GM12878 (cell line): ENCODE measurements around the gene KLHL15. TPM values are rescaled to one million over a fixed set of nuclear protein-coding genes. Genes with fewer than 3 reads are reported as not detected.

Experiments
- ATAC-seq: fragments of 200-7000 bp; cut with Tn5 transposase; 3 replicates; pipeline ENCODE4 v1.9.1; 2020; ENCODE audit warnings: mild to moderate bottlenecking, moderate library complexity
- BruUV-seq: library from RNA; stranded (reverse); fragments of 400-500 nt; replicated peaks from 2 replicates; lab custom pipeline; 2021; lab: Mats Ljungman, UMichigan
- CTCF ChIA-PET: fragments of 300-600 bp; sonication (Branson Sonifier 250); formaldehyde crosslinking; extraction: SDS; loops from one replicate; lab custom pipeline; 2021; ENCODE audit warnings: inconsistent platforms; lab: Yijun Ruan, JAX
- POLR2A ChIA-PET: fragments of 350-600 bp; formaldehyde crosslinking; extraction: SDS; loops from one replicate; lab custom pipeline; 2021; ENCODE audit warnings: inconsistent platforms; lab: Charles Lee
- RAD21 ChIA-PET: fragments of 300-600 bp; sonication (Branson Sonifier 250); formaldehyde crosslinking; loops from one replicate; lab custom pipeline; 2023; ENCODE audit warnings: antibody characterized with exemption; ENCODE audit not compliant: unreplicated experiment; lab: Charles Lee
- SMC1A ChIA-PET: fragments of 300-600 bp; sonication (Branson Sonifier 250); formaldehyde crosslinking; loops from one replicate; lab custom pipeline; 2023; ENCODE audit not compliant: unreplicated experiment, uncharacterized antibody; lab: Charles Lee
- DNase-seq: peaks from one replicate; pipeline ENCODE4 v3.0.0-alpha.2; 2011; ENCODE audit warnings: low read depth, low spot score
- FAIRE-seq: peaks from 3 replicates; lab custom pipeline; 2011; peaks lifted over from hg19 to GRCh38; lab: Jason Lieb, UNC
- H2AFZ ChIP-seq: 2 replicates; pipeline ENCODE4 v1.6.0; 2011; ENCODE audit warnings: low read depth, low read length, control low read depth; ENCODE audit not compliant: control insufficient read depth
- H3K27ac ChIP-seq: 2 replicates; pipeline ENCODE4 v1.5.1; 2011; ENCODE audit warnings: control low read depth; ENCODE audit not compliant: control insufficient read depth, insufficient read depth
- H3K27me3 ChIP-seq, 2 experiments: replicated peaks in 1 of 2; 2 replicates each; pipeline versions ENCODE4 v1.6.0 to v1.6.1; 2011; ENCODE audit warnings: low read length in 1 of 2; ENCODE audit not compliant: control insufficient read depth in 2 of 2, insufficient read depth in 2 of 2
- H3K36me3 ChIP-seq, 2 experiments: 2 replicates each; pipeline ENCODE4 v1.5.1; 2011; ENCODE audit warnings: low read length in 1 of 2; ENCODE audit not compliant: control insufficient read depth in 2 of 2, insufficient read depth in 2 of 2
- H3K4me1 ChIP-seq: 2 replicates; pipeline ENCODE4 v1.6.1; 2011; ENCODE audit warnings: mild to moderate bottlenecking, low read length, moderate library complexity, mixed read lengths; ENCODE audit not compliant: control insufficient read depth, insufficient read depth
- H3K4me2 ChIP-seq: 2 replicates; pipeline ENCODE4 v1.6.0; 2011; ENCODE audit warnings: control low read depth; ENCODE audit not compliant: control insufficient read depth, insufficient read depth
- H3K4me3 ChIP-seq: fragments of 200-600 bp; sonication (generic); 2 replicates; pipeline ENCODE4 v1.5.1; 2016
- H3K79me2 ChIP-seq: 2 replicates; pipeline ENCODE4 v1.6.0; 2011; ENCODE audit warnings: low read length; ENCODE audit not compliant: control insufficient read depth, insufficient read depth
- H3K9ac ChIP-seq: 2 replicates; pipeline ENCODE4 v1.8.0; 2011; ENCODE audit warnings: low read length, control low read depth, mixed read lengths; ENCODE audit not compliant: control insufficient read depth, insufficient read depth
- H3K9me3 ChIP-seq: replicated peaks from 3 replicates; pipeline ENCODE4 v1.5.1; 2011; ENCODE audit warnings: mild to moderate bottlenecking, low read length; ENCODE audit not compliant: control insufficient read depth, insufficient read depth
- H4K20me1 ChIP-seq: 2 replicates; pipeline ENCODE4 v1.6.0; 2011; ENCODE audit not compliant: control insufficient read depth, insufficient read depth
- ASH2L ChIP-seq: fragments of 300-600, 200-600 bp; sonication (generic); IDR thresholded peaks from 2 replicates; pipeline ENCODE4 v1.6.1; 2017; ENCODE audit warnings: low read depth, mild to moderate bottlenecking, borderline replicate concordance
- CBX3 ChIP-seq: fragments of 200-600 bp; sonication (generic); IDR thresholded peaks from 2 replicates; pipeline ENCODE4 v1.6.1; 2016; ENCODE audit warnings: low read depth, borderline replicate concordance
- CEBPB ChIP-seq, 2 experiments: fragments of 150-350 bp in 1 of 2; IDR thresholded peaks; 2 replicates each; pipeline ENCODE4 v1.6.1; 2012 to 2014; ENCODE audit warnings: low read depth in 2 of 2, low read length in 2 of 2, borderline replicate concordance in 1 of 2, inconsistent platforms in 1 of 2
- MXI1 ChIP-seq: fragments of 150-350 bp; IDR thresholded peaks from 2 replicates; pipeline ENCODE4 v1.6.1; 2011; ENCODE audit warnings: low read depth, mild to moderate bottlenecking, inconsistent platforms, low read length, improper control_type of control experiment
- NBN ChIP-seq: fragments of 450-650 bp; IDR thresholded peaks from 2 replicates; pipeline ENCODE4 v1.6.1; 2016
- PKNOX1 ChIP-seq: fragments of 450-650 bp; IDR thresholded peaks from 2 replicates; pipeline ENCODE4 v1.6.1; 2016; ENCODE audit warnings: mild to moderate bottlenecking
- POU2F2 ChIP-seq: IDR thresholded peaks from 3 replicates; pipeline ENCODE4 v1.6.1; 2011; ENCODE audit warnings: low read depth, mild to moderate bottlenecking, low read length, borderline replicate concordance
- SREBF1 ChIP-seq: IDR thresholded peaks from 2 replicates; pipeline ENCODE4 v1.6.1; 2012; ENCODE audit warnings: mild to moderate bottlenecking, low read length
- TBL1XR1 ChIP-seq: IDR thresholded peaks from 2 replicates; pipeline ENCODE4 v1.6.1; 2012; ENCODE audit warnings: low read depth, low read length, improper control_type of control experiment
- TCF12 ChIP-seq: IDR thresholded peaks from 2 replicates; pipeline ENCODE4 v1.6.1; 2011; ENCODE audit warnings: low read depth, mild to moderate bottlenecking, low read length
- WGBS: methylation state at CpG from one replicate; pipeline ENCODE4 v1.1.6; 2016; ENCODE audit warnings: low lambda C conversion rate; ENCODE audit not compliant: insufficient replicate concordance, insufficient coverage; ENCODE audit errors: missing lambda C conversion rate; 5-methylcytosine and 5-hydroxymethylcytosine counted together
- in situ Hi-C: fragments of 300-500 bp; cut with MboI; formaldehyde crosslinking; loops from 9 replicates; pipeline ENCODE4 v1.14.3; 2018; ENCODE audit warnings: mixed read lengths
- intact Hi-C: fragments of 100-400 bp; cut with micrococcal nuclease; formaldehyde crosslinking; loops from one replicate; pipeline ENCODE4 v1.14.2; 2022; ENCODE audit not compliant: unreplicated experiment
- polyA plus RNA-seq, 11 experiments: library from polyadenylated mRNA; depleted of rRNA in 4 of 11; unstranded in 6 of 11; stranded (reverse) in 5 of 11; fragments of >200 nt; fragmentation: Nextera tagmentation in 4 of 11; fragmentation: Illumina TruSeq in 1 of 11; extraction: Ambion mirVana in 4 of 11; extraction: Trizol in 1 of 11; gene quantifications; 1 replicate in 1 of 11; 2 replicates in 10 of 11; pipeline versions ENCODE4 v1.2.1 to v1.2.3, GENCODE V29; 2011 to 2016; ENCODE audit warnings: inconsistent platforms in 2 of 11, missing spikeins in 2 of 11, low read depth in 1 of 11
- total RNA-seq, 4 experiments: library from RNA; depleted of rRNA in 3 of 4; stranded (reverse); fragments of >200 nt in 3 of 4; fragmentation: Illumina TruSeq in 1 of 4; extraction: Trizol in 1 of 4; gene quantifications; 2 replicates each; pipeline versions ENCODE4 v1.2.1 to v1.2.3, GENCODE V29; 2013 to 2021
- TF ChIP-seq, protein P1 (sequence below): IDR thresholded peaks from 2 replicates; pipeline ENCODE4 v1.6.1; 2011; ENCODE audit warnings: low read depth, mild to moderate bottlenecking, low read length, moderate library complexity, borderline replicate concordance; ENCODE audit errors: extremely low read depth
- TF ChIP-seq, protein P2 (sequence below): IDR thresholded peaks from 2 replicates; pipeline ENCODE4 v1.6.1; 2012; ENCODE audit warnings: low read depth, low read length, improper control_type of control experiment

The KLHL15 gene
- total and polyA plus RNA-seq, 10 of the 15 experiments (the other 5 are each of a cell fraction or from before 2014, with no cell fraction given): 1.4 to 7.0 (median 3.7) TPM

DNA sequence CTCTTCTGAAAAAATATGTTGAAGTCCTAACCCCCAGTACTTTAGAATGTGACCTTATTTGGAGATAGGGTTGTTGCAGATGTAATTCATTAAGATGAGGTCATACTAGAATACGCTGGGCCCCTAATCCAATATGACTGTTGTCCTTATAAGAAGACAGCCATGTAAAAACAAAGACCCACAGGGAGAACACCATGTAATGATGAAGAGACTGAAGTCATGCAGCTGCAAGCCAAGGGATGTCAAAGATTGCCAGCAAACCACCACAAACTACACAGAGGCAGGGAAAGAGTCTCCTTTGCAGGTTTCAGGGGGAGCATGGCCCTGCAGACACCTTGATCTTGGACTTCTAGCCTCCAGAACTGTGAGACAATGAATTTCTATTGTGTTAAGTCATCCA, 81.8 kb downstream of the KLHL15 start:
- TF ChIP-seq TCF12: no peak
- no peak for TF ChIP-seq SREBF1
- TF ChIP-seq CEBPB (IDR thresholded peaks at IDR 0.05; ENCODE audit: borderline replicate concordance in 1 of 2, low read depth in 2 of 2, low read length in 2 of 2): no peak
- TF ChIP-seq, protein P1, sequence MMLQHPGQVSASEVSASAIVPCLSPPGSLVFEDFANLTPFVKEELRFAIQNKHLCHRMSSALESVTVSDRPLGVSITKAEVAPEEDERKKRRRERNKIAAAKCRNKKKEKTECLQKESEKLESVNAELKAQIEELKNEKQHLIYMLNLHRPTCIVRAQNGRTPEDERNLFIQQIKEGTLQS: no peak
- no peak for TF ChIP-seq NBN
- no peak for TF ChIP-seq ASH2L
- TF ChIP-seq CBX3: no peak
- no peak for TF ChIP-seq POU2F2
- TF ChIP-seq TBL1XR1: no peak
- no peak for TF ChIP-seq PKNOX1
- TF ChIP-seq, protein P2, sequence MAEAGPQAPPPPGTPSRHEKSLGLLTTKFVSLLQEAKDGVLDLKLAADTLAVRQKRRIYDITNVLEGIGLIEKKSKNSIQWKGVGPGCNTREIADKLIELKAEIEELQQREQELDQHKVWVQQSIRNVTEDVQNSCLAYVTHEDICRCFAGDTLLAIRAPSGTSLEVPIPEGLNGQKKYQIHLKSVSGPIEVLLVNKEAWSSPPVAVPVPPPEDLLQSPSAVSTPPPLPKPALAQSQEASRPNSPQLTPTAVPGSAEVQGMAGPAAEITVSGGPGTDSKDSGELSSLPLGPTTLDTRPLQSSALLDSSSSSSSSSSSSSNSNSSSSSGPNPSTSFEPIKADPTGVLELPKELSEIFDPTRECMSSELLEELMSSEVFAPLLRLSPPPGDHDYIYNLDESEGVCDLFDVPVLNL: no peak
- TF ChIP-seq MXI1: no peak
- Histone ChIP-seq H3K9me3 (no peaks in the 10 kb centered on the region), H3K4me1 (no peaks in the 10 kb centered on the region), H3K9ac (no peak overlapping the region), H3K79me2 (no peaks in the 10 kb centered on the region), H3K27ac (no peak overlapping the region), H3K4me2 (no peak overlapping the region), H3K4me3 (no peak overlapping the region), H3K27me3 (peaks cover 0 to 3% of the 10 kb centered on the region in 2 experiments; a peak in 1 of 4 replicates), H2AFZ (no peak overlapping the region), H4K20me1 (no peaks in the 10 kb centered on the region), H3K36me3 (no peaks in the 10 kb centered on the region)
- ChIA-PET SMC1A (no interaction called here), CTCF (no interaction called here), RAD21 (no interaction called here), POLR2A (interaction anchor here (1.1 to 1.2 kb wide), 2 partner anchors 58 to 69 kb away, joined by 3 read pairs; no protein-coding TSS in a partner anchor)
- intact Hi-C loops: no loop called here
- 65% methylated on average over 1 of the region's 1 CpG for WGBS
- no peak for DNase-seq
- in situ Hi-C loops: no loop called here
- BruUV-seq: no TSS peak
- no peak for FAIRE-seq
- ATAC-seq: no peak
